GM12865 (cell line): Measurements from ENCODE around the gene SMAD2.
A peak's percentile ranks its signal among the peaks of the same experiment; 100 is the strongest.

Source experiments
- DNase-seq: peaks from one replicate; pipeline ENCODE4 v3.0.0; 2010; ENCODE audit warnings: low read depth
- H3K4me3 ChIP-seq: 2 replicates; pipeline ENCODE4 v1.5.1; 2011; ENCODE audit warnings: mild to moderate bottlenecking, low read depth, low read length, control low read depth
- CTCF ChIP-seq: IDR thresholded peaks from 2 replicates; pipeline ENCODE4 v1.5.1; 2011; ENCODE audit warnings: low read length, control low read depth, low read depth, inconsistent platforms; ENCODE audit not compliant: insufficient read depth; ENCODE audit errors: missing control alignments

SMAD2 gene

GRCh38 chr18:47821314-47821713 lies 109.1 kb downstream of the SMAD2 start:
- DNase-seq, result no peak

GRCh38 chr18:47817795-47818077 lies 112.7 kb downstream of the SMAD2 start:
- TF ChIP-seq CTCF, result no peak
- no peak overlapping the region for H3K4me3 ChIP-seq
- no peak for DNase-seq

More at GRCh38 chr18:47821314-47821713, 109.1 kb downstream of the SMAD2 start:
- no peak for TF ChIP-seq CTCF
- H3K4me3 ChIP-seq, result no peak overlapping the region

GRCh38 chr18:47817017-47817794 lies 113.3 kb downstream of the SMAD2 start:
- no peak for DNase-seq
- H3K4me3 ChIP-seq, result no peak overlapping the region
- TF ChIP-seq CTCF, result no peak

GRCh38 chr18:47815486-47816270 lies 114.8 kb downstream of the SMAD2 start:
- peak; percentile 18 for DNase-seq
- TF ChIP-seq CTCF, result no peak
- H3K4me3 ChIP-seq, result no peak overlapping the region

GRCh38 chr18:47809420-47809819 lies 121.0 kb downstream of the SMAD2 start:
- no peak for DNase-seq
- no peak for TF ChIP-seq CTCF
- H3K4me3 ChIP-seq, result no peak overlapping the region

GRCh38 chr18:47802802-47803201 lies 127.7 kb downstream of the SMAD2 start:
- H3K4me3 ChIP-seq, result no peak overlapping the region
- TF ChIP-seq CTCF, result no peak

GRCh38 chr18:47801817-47802216 lies 128.6 kb downstream of the SMAD2 start:
- TF ChIP-seq CTCF, result no peak
- no peak for DNase-seq
- H3K4me3 ChIP-seq, result no peak overlapping the region

More at GRCh38 chr18:47802802-47803201, 127.7 kb downstream of the SMAD2 start:
- no peak for DNase-seq
